Uterus (tissue), 2 donors: Measurements from ENCODE around the gene ALDH1A1.

Experiments
- POLR2A ChIP-seq, 2 donors: fragments of 450-650 bp; IDR thresholded peaks; one replicate each; pipeline ENCODE4 v1.6.1; 2016; ENCODE audit warnings: antibody characterized with exemption in 2 of 2, mild to moderate bottlenecking in 1 of 2, moderate library complexity in 1 of 2
- TF ChIP-seq, protein P1 (sequence below), 4 experiments: fragments of 200-600 bp in 2 of 4; fragments of 450-650 bp in 2 of 4; sonication (generic) in 2 of 4; IDR thresholded peaks; one replicate each; pipeline ENCODE4 v1.5.1; 2016 to 2019; ENCODE audit warnings: antibody characterized with exemption in 4 of 4, mild to moderate bottlenecking in 2 of 4, moderate library complexity in 1 of 4

- TF ChIP-seq, protein P1, sequence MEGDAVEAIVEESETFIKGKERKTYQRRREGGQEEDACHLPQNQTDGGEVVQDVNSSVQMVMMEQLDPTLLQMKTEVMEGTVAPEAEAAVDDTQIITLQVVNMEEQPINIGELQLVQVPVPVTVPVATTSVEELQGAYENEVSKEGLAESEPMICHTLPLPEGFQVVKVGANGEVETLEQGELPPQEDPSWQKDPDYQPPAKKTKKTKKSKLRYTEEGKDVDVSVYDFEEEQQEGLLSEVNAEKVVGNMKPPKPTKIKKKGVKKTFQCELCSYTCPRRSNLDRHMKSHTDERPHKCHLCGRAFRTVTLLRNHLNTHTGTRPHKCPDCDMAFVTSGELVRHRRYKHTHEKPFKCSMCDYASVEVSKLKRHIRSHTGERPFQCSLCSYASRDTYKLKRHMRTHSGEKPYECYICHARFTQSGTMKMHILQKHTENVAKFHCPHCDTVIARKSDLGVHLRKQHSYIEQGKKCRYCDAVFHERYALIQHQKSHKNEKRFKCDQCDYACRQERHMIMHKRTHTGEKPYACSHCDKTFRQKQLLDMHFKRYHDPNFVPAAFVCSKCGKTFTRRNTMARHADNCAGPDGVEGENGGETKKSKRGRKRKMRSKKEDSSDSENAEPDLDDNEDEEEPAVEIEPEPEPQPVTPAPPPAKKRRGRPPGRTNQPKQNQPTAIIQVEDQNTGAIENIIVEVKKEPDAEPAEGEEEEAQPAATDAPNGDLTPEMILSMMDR (IDR thresholded peaks at IDR 0.05): no peak
- no peak for TF ChIP-seq POLR2A (IDR thresholded peaks at IDR 0.05)
Measured at GRCh38 chr9:72925891-72926290, 27.0 kb downstream of the ALDH1A1 start.
